ENCODE measurements around the gene HSPA1L.

Gene HSPA1L

DNA sequence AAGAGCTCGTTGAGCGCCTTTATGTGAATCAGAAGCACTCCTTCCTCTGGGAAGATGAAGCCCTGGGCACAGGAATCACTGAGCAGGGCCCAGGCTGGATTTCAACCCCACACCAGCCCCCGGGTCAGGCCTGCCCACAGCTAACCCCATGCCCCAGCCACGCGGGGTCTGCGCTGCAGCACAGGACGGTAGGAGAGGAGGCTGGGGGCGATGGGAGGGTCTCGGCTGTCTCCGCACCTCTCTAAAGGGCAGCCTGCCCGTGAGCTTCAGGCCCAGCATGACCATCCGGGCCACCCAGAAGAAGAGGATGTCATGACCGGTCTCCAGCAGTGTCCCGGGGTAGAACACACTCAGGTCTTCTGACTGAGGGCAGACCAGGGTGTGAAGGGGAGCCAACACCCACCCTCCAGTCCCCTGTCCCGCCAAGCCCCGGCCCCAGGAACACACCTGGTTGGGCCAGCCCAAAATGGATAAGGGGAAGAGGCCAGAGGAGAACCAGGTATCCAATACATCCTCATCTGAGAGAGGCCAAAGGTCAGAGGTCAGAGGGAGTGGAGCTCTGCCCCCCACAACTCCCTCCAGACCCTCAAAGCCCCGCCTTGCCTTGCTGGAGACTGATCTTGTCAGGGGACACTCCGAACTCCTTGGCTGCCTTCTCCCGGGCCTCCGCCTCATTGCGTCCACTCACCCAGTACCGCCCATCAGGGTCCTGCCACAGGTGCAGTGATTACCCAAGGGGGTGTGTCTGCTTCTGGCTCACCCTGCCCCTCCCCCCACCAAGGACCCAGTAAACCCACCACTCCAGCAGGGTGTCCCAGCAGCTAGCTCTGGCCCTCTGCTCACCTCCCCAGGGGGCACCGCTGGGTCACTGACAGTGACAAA, 33.6 kb downstream of the HSPA1L start:
- DNase-seq = no peak

DNA sequence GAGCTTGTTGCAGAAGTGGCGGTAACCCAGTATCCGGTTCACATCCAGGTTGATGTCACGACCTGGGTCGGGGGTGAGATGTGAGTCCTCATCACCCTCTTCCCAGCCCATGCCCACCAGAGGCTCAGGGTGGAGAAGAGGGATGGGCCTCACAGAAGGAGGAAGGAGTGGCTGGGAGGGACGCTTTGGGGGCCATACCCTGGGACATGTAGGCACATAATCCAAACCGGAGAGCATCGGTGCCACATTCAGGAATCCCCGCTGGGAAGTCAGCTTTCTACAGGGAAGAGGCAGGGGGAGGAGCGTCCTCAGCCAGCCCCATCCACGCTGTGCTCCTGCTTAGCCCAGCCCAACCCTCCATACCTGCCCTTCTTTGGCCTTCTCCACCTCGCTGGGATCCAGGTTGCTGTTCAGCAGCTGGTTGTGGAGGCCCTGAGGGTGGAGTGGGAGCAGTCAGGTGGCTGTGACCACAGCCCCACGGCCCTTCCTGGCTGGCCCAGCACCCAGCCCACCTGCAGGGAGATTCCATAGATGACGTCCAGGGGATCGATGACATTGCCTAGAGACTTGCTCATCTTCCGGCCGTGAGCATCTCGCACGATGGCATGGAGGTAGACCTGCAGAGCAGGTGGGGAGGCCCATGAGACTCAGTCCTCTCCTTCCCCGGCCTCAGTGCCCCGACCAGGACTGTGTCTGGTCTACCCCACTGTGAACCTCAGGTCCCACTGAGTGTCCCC, 34.4 kb downstream of the HSPA1L start:
- DNase-seq = no peak

- DNase-seq = no peak
Observed at GRCh38 chr6:31779908-31780307, 35.2 kb downstream of the HSPA1L start.

GRCh38 chr6:31778999-31779885, 35.8 kb downstream of the HSPA1L start:
- no peak for DNase-seq

- no peak for DNase-seq
Observed at GRCh38 chr6:31778193-31778592, 36.9 kb downstream of the HSPA1L start.

DNA sequence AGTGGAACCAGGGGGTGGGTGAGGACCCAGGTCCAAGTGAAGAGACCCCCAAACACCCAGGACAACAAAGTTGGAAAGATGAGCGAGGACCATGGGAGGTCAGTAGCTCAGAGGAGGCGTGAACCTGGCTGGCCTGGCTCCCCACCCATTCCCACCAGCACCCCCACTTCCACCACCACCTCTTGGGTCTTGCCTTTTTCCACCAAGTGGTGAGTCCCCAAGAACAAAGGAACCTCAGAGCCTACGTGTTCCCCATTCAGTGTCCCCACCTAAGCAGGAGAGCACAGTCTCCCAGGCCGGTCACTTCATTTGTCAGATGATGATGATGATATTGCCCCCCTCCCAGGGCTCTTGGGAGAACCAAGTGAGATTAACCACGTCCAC, 37.4 kb downstream of the HSPA1L start:
- no peak for DNase-seq

DNA sequence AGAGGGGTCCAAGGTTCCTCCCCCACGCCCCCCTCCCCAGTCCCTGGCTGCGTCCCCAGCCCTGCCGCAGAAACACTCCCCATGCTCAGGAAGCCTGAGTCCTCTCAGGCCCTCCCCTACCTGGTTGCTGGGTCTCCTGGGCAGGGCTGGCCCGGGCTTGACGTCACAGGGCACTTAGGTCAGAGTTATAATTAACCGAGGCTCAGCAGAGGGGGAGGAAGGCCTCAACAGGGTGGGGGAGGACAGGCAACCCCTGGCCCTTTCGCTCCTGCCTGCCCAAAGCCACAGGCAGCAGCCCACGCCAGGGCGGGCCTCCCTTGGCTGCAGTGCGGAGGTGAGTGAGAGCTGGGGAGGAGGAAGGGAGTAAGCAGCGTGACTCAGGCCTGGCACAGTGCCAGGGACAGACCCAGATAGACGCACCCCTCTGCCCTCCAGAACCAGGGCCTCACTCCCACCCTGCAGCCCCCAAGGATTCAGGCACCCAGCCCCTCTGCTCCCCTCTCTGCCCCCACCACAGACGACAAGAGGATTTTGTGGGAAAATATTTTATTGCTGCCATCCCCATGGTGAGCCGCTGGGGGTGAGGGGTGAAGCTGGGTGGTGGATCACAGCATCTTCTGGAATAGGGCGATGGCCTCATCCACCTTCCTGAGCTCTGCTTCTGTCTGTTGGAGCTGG, 38.0 kb downstream of the HSPA1L start, which contains the start of gene VWA7:
VWA7 (minus strand) TSS at position 340 of the 678 bp plus-strand sequence. CDS start 549 bp downstream, outside the sequence.
- no peak for DNase-seq

GRCh38 chr6:31776485-31776988, 38.5 kb downstream of the HSPA1L start:
- no peak for DNase-seq

- no peak for DNase-seq
Observed at GRCh38 chr6:31775633-31776484, 39.2 kb downstream of the HSPA1L start.

- DNase-seq = no peak
Observed at GRCh38 chr6:31775184-31775583, 39.9 kb downstream of the HSPA1L start.

DNA sequence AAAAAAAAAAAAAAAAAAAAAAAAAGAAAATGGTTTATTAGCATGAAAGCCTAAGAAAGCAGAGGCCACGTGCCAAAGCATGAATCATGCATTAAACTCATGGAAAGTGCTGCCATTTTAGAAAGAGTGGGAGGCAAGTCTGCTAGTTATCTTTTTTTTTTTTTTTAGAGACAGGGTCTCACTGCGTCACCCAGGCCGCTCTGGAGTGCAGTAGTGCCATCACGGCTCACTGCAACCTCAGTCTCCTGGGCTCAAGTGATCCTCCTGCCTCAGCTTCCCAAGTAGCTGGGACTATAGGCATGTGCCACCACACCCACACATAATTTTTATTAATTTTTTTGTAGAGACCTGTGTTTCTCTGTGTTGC, 43.1 kb downstream of the HSPA1L start:
- no peak for DNase-seq

DNA sequence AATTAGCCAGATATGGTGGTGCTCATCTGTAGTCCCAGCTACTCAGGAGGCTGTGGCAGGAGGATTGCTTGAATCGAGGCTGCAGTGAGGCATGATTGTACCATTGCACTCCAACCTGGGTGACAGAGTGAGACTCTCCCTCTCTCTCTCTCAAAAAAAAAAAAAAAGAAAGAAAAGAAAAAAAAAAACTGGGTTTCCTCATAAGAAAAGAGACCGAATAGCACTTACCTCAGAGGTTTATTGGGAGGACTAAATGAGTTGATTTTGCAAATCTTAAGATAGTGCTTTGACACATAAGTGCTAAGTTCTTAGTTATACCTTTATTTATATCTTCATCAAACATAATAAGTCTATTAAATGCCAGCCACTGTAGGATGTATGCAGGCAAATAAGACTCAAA, 44.2 kb downstream of the HSPA1L start:
- no peak for DNase-seq

DNA sequence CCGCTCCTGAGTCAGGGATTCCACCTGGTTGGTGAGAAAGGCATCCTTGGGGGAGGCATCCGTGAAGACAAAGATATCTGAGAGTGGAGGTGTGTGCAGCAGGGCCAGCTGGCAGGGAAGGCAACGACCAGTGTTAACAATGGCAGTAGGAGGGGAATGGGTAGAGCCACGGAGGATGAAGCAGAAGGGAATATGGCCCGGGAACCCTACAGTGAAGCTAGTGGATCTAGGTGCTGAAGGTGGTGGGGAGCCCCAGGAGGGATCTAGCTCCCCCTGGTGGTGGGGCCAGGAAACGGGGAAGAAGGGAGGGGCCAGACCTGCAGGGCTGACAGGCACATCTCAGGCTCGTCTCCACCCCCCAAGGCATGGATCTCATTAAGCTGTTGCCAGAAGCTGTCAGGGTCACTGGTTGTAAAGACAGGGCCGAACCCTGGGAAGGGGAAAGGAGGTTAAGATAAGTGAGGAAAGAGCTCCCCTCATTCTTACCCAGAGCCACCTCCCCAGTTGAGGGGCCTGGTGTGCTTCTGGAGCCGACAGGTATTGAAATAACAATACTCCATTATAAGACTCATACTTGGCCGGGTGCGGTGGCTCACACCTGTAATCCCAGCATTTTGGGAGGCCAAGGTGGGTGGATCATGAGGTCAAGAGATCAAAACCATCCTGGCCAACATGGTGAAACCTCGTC, 45.3 kb downstream of the HSPA1L start:
- DNase-seq = peak in 1 of 2 experiments; percentile 20

DNA sequence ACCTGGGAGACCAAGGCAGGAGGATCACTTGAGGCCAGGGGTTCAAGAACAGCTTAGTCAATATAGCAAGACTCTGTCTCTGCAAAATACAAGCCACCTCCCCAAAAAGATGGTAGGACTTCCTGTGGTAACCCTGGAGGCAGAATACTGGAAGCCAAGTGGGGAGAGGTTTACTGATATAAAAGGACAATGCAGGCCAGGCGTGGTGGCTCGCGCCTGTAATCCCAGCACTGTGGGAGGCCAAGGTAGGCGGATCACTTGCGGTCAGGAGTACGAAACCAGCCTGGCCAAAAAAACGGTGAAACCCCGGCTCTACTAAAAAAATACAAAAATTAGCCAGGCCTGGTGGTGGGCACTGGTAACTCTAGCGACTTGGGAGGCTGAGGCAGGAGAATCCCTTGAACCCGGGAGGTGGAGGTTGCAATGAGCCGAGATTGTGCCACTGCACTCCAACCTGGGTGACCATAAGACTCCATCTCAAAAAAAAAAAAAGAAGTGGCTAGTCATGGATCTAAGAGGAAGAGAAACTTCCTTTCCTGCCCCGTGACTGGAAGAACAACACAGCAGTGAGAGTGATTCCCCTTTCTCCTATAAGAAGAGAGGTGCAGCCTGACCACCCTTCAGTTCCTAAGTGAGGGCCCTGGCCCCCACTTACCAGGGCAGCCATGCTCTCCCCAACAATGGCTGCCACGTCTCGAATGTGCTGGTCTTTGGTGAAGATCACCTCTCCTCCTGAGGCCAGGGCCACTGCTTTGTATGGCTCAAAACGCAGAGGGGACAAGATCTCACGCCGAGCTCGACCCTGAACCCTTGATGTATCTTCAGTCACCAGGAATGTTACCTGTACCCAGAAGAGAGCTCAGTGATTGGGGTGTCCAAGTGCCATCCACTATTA, 46.5 kb downstream of the HSPA1L start:
- no peak for DNase-seq

- DNase-seq = no peak
Observed at GRCh38 chr6:31767096-31767645, 47.9 kb downstream of the HSPA1L start.

DNA sequence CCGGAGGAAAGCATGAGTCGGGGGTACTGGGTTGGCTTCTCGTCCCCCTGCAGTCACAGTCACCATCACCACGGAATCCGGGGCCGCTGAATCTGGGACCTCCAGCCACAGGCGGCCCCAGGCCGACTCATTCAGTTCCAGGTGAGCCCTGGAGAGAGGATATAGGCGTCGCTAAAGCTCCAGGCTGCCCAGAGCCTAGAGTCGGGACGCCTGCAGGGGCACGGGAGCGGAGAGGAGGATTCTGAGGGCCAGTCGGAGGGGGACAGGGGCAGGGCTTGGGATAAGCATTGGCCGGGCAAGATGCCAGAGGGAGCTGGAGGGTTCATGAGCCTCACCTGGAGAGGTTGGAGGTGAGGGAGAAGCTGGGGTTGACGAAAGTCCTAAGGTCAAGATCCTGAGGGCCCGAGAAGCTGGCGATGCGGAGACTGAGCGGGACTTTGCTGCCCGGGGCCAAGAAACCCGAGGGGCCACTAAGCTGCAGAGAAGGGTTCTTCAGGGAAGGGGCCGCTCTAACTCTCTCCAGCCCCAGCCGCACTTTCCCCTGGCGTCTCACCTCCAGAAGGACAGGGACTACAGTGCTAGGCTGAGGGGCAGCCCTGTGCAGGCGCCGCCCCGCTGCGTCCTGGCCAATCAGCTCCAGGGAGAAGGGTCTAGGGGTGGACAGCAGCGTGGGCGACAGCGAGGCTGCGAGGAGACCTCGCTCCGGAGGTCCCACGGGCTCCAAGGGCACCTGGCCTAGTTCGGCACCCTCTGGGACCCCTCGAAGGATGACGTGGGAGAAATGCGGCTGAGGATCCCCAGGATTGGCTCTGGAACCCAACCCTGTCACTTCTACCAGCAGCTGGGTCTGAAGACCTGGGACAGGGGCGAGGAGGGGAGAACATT, 48.9 kb downstream of the HSPA1L start:
- no peak for DNase-seq

DNA sequence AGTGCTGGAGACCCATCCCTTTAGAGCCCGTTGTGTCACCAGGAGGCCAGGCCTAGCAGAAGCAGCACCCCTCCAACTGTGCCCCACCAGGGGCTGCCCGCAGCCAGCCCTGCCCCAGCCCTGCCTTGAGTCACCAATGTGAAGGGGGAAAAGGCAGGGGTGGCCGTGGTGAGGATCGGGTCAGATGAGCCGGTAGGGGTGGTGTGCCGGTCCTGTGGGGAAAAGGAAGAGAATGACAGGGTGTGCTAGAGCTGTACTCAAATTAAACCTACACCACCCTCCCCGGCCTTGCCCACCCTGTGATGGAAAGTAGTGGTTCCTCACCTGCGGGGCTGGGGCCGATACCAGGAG, 49.5 kb downstream of the HSPA1L start:
- DNase-seq = no peak

- DNase-seq = no peak
Observed at GRCh38 chr6:31764198-31764597, 50.9 kb downstream of the HSPA1L start.

GRCh38 chr6:31763619-31763940, 51.5 kb downstream of the HSPA1L start:
- no peak for DNase-seq

Measured in NCI-H187 (cell line).